ENCODE data around the gene HID1.

DNA sequence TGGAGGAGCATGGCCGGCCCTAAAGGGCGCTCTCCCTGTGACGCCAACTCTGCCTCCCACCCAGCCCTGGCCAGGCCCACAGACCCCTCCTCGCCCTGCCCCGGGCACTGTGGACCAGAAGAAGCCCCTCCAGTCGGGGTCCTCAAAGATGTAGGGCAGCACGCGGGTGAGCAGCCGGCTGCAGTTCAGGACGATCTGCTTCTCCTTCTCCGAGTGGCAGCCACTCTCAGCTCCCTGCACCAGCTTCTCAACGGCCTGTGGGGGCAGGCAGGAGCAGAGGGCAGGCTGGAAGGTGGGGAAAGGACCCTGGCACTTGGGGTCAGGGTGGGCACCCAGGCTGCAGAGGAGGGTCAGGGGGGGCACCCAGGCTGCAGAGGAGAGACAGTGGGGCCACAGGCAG is 8.9 kb downstream of the HID1 start:
- TF ChIP-seq CTCF (conservative IDR thresholded peaks at IDR 0.05; ENCODE audit: low read depth, low read length) (peak; percentile 10; the same call in 1 of the 2 replicates), MAZ (IDR thresholded peaks at IDR 0.05; ENCODE audit: borderline replicate concordance, low read depth, low read length) (no peak), POLR2A (IDR thresholded peaks at IDR 0.05; ENCODE audit: low read depth, low read length) (no peak), SMC3 (IDR thresholded peaks at IDR 0.05; ENCODE audit: low read depth, low read length) (no peak), USF2 (IDR thresholded peaks at IDR 0.05; ENCODE audit: low read depth, low read length) (no peak), BHLHE40 (IDR thresholded peaks at IDR 0.05; ENCODE audit: low read depth, low read length) (no peak), MAFK (IDR thresholded peaks at IDR 0.05; ENCODE audit: low read depth, low read length) (no peak), FOS (IDR thresholded peaks at IDR 0.05; ENCODE audit: low read depth, low read length) (no peak), RAD21 (IDR thresholded peaks at IDR 0.05; ENCODE audit: low read length) (no peak)
